ENCODE measurements around the gene RAB11FIP3.

Gene RAB11FIP3

DNA sequence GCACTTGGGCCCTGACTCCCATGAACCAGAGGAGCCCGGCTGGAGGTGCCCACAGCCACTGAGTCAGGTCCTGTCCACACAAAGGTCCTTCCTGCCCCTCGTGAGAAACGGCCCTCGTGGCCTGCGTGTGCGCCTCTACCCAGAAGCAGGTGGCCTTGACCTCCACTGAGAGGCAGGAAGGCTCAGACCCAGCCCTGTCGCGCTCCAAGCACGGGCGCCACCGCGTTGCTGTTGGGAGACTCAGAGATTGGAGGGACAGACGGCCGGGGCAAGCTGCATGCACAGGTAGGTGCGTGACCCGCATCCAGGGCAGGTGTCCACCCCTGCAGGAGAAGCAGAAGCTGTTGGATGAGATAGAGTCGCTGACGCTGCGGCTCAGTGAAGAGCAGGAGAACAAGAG is 94.0 kb downstream of the RAB11FIP3 start:
- no peak for FAIRE-seq
- no peak for TF ChIP-seq POLR2A (IDR thresholded peaks at IDR 0.05; ENCODE audit: low read depth, low read length)
- no peak for TF ChIP-seq TAF1 (IDR thresholded peaks at IDR 0.05; ENCODE audit: borderline replicate concordance, low read depth, low read length)
- no peak for TF ChIP-seq POLR2AphosphoS5 (IDR thresholded peaks at IDR 0.05; ENCODE audit: low read depth, low read length)

DNA sequence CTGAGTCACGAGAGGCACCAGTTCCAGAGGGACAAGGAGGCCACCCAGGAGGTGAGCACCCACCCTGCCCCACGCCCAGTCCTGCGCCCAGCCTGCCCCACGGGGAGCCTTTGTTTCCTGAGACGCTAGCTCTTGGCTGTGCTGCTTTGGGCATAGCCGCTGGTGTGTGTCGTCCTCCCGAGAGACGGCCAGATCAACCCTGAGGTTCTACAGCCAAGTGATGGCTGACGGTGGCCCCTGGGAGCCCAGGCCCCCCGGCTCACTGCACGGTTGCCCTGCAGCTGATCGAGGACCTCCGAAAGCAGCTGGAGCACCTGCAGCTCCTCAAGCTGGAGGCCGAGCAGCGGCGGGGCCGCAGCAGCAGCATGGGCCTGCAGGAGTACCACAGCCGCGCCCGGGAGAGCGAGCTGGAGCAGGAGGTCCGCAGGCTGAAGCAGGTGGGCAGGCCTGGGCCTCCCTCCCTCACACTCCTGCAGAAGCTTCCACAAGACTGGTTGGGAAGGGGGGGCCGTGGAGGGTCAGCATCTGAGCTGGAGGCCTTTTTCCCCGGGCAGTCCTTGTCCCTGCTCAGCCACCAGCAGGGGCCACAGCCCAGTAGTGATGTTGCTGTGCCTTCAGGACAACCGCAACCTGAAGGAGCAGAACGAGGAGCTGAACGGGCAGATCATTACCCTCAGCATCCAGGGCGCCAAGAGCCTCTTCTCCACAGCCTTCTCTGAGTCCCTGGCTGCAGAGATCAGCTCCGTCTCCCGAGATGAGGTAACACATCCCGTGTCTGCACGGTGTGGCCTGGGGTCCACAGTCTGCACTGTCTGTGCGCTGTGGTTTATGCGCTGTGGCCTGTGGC is 94.6 kb downstream of the RAB11FIP3 start:
- TF ChIP-seq POLR2AphosphoS5 (IDR thresholded peaks at IDR 0.05; ENCODE audit: low read depth, low read length) (no peak), TAF1 (IDR thresholded peaks at IDR 0.05; ENCODE audit: borderline replicate concordance, low read depth, low read length) (0 out of 2 replicates have a peak, but pooled peaks have one; percentile 15)
- DNase-seq (ENCODE audit: insufficient read length), result no peak
- no peak for FAIRE-seq

More for the DNA sequence above, 94.0 kb downstream of the RAB11FIP3 start:
- no peak for DNase-seq (ENCODE audit: insufficient read length)

DNA sequence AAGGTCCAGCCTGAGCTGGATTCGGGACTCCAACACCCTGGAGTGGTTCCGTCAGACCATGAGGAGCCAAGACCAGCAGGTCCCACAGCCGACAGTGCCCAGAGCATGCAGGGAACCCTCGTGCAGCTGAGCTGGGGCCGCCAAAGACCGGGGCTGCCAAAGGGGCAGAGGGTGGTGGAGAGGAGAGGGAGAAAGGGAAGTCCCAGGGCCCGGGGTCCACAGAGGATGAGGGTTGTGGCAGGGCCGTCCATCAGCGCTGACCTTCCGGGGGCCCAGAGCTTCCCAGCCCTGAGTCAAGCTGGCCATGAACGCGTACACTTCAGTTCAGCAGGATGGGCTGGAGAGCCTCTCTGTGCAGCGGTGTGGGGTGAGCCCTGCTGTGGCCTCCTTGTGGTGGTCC is 95.4 kb downstream of the RAB11FIP3 start:
- FAIRE-seq, result no peak
- TF ChIP-seq TAF1 (IDR thresholded peaks at IDR 0.05; ENCODE audit: borderline replicate concordance, low read depth, low read length), result no peak
- TF ChIP-seq POLR2AphosphoS5 (IDR thresholded peaks at IDR 0.05; ENCODE audit: low read depth, low read length), result no peak
- no peak for TF ChIP-seq POLR2A (IDR thresholded peaks at IDR 0.05; ENCODE audit: low read depth, low read length)
- DNase-seq (ENCODE audit: insufficient read length), result no peak

DNA sequence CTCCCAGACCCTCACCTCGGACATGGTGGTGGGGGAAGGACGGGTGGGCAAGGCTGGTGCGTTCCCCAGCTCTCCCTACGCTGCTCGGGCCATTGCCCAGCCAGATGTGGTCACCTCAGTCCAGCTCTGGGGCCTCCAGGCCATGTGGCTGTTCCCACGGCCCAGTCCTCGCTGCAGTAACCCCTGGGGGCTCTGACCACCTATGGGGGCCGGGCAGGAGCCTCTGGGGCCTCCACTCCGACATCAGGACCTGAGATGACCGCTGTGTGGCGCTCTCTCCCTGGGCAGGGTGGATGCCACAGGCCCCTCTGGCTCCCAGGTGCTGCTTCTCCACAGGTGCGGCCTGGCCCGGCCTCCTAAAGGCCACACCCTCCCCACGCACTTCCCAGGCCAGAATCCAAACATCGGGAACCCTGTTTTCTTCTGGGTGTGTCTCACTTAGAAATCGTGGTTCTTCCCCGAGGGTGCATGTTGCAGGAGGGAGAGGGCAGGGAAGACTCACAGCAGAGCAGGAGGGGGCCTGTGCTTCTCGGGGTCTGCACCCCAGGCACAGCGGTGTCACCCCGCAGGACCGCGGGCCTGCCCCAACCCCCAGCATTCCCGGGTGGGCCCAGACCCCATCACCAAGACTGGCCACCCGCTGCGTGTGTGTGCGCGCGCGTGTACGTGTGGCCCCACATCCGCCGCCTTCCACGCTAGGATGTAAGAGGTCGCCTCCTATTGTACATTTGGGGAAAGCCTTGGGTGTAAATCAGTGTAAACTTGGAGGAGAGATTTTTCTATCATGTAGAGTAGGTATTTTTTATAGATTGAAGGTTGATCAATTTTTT is 96.1 kb downstream of the RAB11FIP3 start:
- FAIRE-seq, result no peak
- no peak for DNase-seq (ENCODE audit: insufficient read length)
- TF ChIP-seq TAF1 (IDR thresholded peaks at IDR 0.05; ENCODE audit: borderline replicate concordance, low read depth, low read length), result no peak
- TF ChIP-seq POLR2A (IDR thresholded peaks at IDR 0.05; ENCODE audit: low read depth, low read length), result no peak
- no peak for TF ChIP-seq POLR2AphosphoS5 (IDR thresholded peaks at IDR 0.05; ENCODE audit: low read depth, low read length)

DNA sequence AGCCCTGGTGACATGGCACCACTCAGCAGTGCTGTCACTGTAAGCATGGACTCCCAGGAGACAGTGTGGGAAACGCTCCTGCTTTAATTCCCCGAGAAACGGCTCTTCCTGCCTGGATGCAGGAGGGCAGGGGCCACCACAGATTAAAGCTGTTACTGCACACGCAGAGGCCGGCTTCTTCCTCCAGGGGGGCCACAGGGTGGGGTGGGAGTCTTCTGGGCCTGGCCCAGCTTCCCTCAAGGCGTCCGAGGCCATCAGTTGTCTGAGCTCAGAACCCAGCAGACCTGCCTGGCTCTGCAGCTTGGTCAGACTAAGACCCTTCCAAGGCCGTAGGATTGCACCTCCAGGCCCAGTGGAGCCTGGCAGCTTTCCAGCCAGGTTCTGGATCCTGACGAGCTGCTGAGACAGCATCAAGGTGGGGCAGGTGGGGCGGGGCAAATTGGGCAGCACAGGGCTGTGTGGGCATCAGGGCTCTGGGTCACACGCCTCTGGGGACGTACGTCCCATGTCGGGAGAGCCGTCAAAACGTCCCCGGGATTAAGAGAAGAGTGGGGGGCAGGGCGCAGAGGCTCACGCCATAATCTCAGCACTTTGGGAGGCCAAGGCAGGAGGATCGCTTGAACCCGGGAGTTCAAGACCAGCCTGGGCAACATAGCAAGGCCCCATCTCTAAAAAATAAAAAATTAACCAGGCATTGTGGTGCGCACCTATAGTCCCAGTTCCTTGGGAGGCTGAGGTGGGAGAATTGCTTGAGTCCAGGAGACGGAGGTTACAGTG is 97.1 kb downstream of the RAB11FIP3 start:
- no peak for DNase-seq (ENCODE audit: insufficient read length)
- TF ChIP-seq POLR2AphosphoS5 (IDR thresholded peaks at IDR 0.05; ENCODE audit: low read depth, low read length), result no peak
- TF ChIP-seq POLR2A (IDR thresholded peaks at IDR 0.05; ENCODE audit: low read depth, low read length), result no peak
- no peak for TF ChIP-seq TAF1 (IDR thresholded peaks at IDR 0.05; ENCODE audit: borderline replicate concordance, low read depth, low read length)
- FAIRE-seq, result no peak

DNA sequence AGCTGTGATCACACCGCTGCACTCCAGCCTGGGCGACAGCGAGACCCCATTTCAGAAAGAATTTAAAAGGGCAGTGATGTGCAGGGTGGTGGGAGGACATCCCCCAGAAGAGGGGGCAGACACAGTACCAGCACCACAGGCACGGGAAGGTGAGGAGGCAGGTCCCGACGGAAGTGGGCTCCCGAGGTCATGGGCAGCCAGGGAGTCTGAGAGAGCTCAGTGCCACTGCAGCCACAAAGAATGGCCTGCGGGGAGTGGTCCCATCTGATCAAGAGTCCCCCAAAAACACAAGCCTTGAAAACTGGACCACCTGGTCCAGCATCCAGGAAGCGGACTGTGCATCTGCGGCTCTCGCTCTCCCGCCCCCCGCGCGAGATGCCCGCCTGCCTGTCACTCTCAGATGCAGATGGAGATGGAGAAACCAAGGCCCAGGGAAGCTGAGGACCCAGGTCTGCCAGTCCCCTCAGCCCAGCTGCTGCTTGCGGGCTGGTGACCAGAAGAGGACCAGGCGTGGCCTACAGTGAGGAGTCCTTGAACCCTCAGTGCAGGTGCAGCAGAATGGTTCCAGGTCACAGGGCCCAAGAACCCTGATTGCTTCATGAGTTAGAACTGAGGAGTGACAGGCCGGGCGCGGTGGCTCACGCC is 97.8 kb downstream of the RAB11FIP3 start:
- FAIRE-seq (no peak), DNase-seq (ENCODE audit: insufficient read length) (no peak)
- TF ChIP-seq POLR2A (IDR thresholded peaks at IDR 0.05; ENCODE audit: low read depth, low read length) (no peak), POLR2AphosphoS5 (IDR thresholded peaks at IDR 0.05; ENCODE audit: low read depth, low read length) (no peak), TAF1 (IDR thresholded peaks at IDR 0.05; ENCODE audit: borderline replicate concordance, low read depth, low read length) (no peak)

DNA sequence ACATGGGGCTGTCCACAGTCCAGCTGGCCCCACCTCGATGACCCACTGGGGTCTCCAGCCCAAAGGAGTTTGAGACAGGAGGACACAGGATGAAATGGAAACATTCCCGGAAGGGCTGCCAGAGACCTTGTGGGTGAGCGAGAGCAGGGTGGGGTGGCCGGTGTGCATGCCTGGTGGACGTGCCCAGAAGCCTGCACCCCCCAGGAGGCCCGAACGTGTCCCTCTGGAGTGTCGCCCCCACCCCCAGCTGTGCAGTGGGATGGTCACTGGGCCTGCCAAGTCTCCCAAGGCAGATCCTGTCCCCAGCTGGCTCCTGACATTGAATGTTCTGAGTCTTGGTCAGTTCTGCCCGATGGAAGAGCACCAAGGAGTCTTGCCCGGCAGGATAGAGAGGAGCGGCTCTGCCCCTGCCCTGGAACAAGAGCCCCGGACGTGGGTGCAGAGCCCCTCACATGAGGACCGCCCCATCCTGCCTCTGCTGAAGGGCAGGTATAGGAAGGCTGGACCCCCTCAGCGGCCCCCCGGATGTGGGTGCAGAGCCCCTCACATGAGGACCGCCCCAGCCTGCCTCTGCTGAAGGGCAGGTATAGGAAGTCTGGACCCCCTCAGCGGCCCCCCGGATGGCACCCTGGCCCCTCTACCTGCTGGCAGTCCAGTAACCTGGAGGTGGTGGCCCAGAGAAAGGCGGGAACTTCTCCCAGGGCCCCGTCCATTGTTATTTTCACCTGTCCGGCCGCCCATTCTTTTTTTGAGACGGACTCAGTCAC is 99.0 kb downstream of the RAB11FIP3 start:
- TF ChIP-seq POLR2AphosphoS5 (IDR thresholded peaks at IDR 0.05; ENCODE audit: low read depth, low read length) (no peak), POLR2A (IDR thresholded peaks at IDR 0.05; ENCODE audit: low read depth, low read length) (no peak), TAF1 (IDR thresholded peaks at IDR 0.05; ENCODE audit: borderline replicate concordance, low read depth, low read length) (no peak)
- FAIRE-seq (no peak), DNase-seq (ENCODE audit: insufficient read length) (no peak)

DNA sequence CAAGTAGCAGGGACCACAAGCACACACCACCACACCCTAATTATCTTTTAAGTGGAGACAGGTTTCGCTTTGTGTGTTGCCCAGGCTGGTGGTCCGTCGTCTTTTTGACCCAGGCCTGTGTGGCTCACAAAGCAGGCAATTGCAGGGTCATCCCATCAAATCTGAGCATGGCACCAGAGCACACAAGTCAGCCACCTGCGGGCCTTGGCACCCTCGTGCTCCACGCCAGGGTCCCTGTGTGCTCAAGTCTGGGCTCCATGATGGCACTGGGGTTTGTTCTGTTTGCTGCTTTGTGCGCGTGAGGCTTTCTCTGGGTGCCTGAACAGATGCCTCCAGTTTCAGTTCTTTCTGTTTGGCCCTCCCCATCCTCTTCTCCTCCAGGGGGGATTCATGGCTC is 99.7 kb downstream of the RAB11FIP3 start:
- no peak for FAIRE-seq
- TF ChIP-seq POLR2AphosphoS5 (IDR thresholded peaks at IDR 0.05; ENCODE audit: low read depth, low read length), result peak; percentile 19; the same call in 1 of the 2 replicates
- no peak for TF ChIP-seq POLR2A (IDR thresholded peaks at IDR 0.05; ENCODE audit: low read depth, low read length)
- no peak for TF ChIP-seq TAF1 (IDR thresholded peaks at IDR 0.05; ENCODE audit: borderline replicate concordance, low read depth, low read length)
- DNase-seq (ENCODE audit: insufficient read length), result no peak

DNA sequence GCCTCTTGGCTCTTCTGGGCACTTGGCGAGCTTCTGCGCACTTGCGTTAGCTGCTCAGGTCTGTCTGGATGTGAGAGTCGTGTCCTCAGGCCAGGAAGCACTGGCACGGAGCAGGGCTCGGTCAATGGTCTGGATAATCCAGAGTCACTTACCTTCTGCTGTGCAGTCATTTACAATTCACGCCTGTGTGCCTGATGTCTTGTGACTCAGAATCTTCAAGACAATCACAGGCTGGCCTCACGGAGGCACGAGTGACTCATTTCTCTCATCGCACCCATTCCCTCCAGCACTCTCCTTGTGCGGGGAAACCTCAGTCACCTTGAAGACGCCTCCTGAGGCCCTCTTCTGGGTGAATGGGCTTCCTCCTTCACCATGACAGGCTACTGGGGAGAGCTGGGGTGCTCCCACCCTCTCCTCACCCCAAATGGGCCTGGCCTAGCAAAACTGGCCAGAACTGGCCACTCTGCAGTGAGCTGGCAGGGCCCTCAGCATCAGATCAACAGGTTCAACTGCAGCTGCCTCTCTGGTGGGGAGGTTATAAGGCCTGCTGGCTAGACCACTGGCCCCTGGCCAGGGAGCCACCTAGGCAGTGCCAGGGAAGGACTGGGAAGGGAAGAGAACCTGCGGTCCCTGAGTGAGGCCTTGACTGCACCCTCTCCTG is 100.2 kb downstream of the RAB11FIP3 start:
- FAIRE-seq (peak; percentile 51), DNase-seq (ENCODE audit: insufficient read length) (no peak)
- TF ChIP-seq POLR2A (IDR thresholded peaks at IDR 0.05; ENCODE audit: low read depth, low read length) (0 out of 2 replicates have a peak, but pooled peaks have one; percentile 30), POLR2AphosphoS5 (IDR thresholded peaks at IDR 0.05; ENCODE audit: low read depth, low read length) (peak; percentile 48; the same call in 1 of the 2 replicates), TAF1 (IDR thresholded peaks at IDR 0.05; ENCODE audit: borderline replicate concordance, low read depth, low read length) (no peak)
